Testis (tissue), 3 donors: ENCODE results near the gene PNPLA1. TPM values are rescaled to one million over a fixed set of nuclear protein-coding genes. Genes with fewer than 3 reads are reported as not detected.

Experiments
- DNase-seq: peaks from one replicate; pipeline ENCODE4 v3.0.0-alpha.2; 2019
- H3K27ac ChIP-seq, 2 donors: fragments of 200-600 bp; sonication (generic); one replicate each; pipeline ENCODE4 v1.5.1; 2019
- H3K27me3 ChIP-seq: fragments of 200-600 bp; sonication (generic); one replicate; pipeline ENCODE4 v1.5.1; 2019
- H3K36me3 ChIP-seq: fragments of 200-600 bp; sonication (generic); one replicate; pipeline ENCODE4 v1.5.1; 2017; ENCODE audit warnings: low read depth; ENCODE audit errors: missing control alignments
- H3K4me1 ChIP-seq: fragments of 200-600 bp; sonication (generic); one replicate; pipeline ENCODE4 v1.5.1; 2019
- H3K4me3 ChIP-seq, 2 donors: fragments of 200-600 bp; sonication (generic); one replicate each; pipeline ENCODE4 v1.5.1; 2017 to 2019
- H3K9me3 ChIP-seq: fragments of 200-600 bp; sonication (generic); one replicate; pipeline ENCODE4 v1.5.1; 2017
- CTCF ChIP-seq, 3 experiments: fragments of 450-650 bp in 2 of 3; fragments of 200-600 bp in 1 of 3; sonication (generic) in 1 of 3; IDR thresholded peaks; one replicate each; pipeline ENCODE4 v1.5.1; 2016 to 2019; ENCODE audit warnings: antibody characterized with exemption in 3 of 3, mild to moderate bottlenecking in 2 of 3, moderate library complexity in 1 of 3
- POLR2A ChIP-seq: fragments of 450-650 bp; IDR thresholded peaks from one replicate; pipeline ENCODE4 v1.6.1; 2017; ENCODE audit warnings: antibody characterized with exemption, mild to moderate bottlenecking, moderate library complexity
- WGBS, 2 donors: methylation state at CpG; one replicate each; pipeline ENCODE4 v1.1.5; 2018; 5-methylcytosine and 5-hydroxymethylcytosine counted together
- intact Hi-C: fragments of 100-400 bp; cut with DNase I; formaldehyde crosslinking; loops from one replicate; pipeline ENCODE4 v1.15.1; 2023; ENCODE audit warnings: low total_unique reads
- polyA plus RNA-seq: library from polyadenylated mRNA; stranded (reverse); fragments of 350-450 nt; fragmentation: Illumina TruSeq; extraction: RNeasy Lipid Tissue Mini Kit (QIAGEN cat#74804); gene quantifications from one replicate; pipeline ENCODE4 v1.2.3, GENCODE V29; 2014; ENCODE audit warnings: low read depth, low replicate concordance; ENCODE audit not compliant: insufficient read depth
- total RNA-seq, 2 donors: library from RNA; depleted of rRNA; stranded (reverse); fragments of >200 nt; gene quantifications; one replicate each; pipeline ENCODE4 v1.2.3, GENCODE V29; 2016

The PNPLA1 gene
- total and polyA plus RNA-seq, 3 donors from 2014 or later = 2.1 to 3.5 (median 2.4) TPM

DNA sequence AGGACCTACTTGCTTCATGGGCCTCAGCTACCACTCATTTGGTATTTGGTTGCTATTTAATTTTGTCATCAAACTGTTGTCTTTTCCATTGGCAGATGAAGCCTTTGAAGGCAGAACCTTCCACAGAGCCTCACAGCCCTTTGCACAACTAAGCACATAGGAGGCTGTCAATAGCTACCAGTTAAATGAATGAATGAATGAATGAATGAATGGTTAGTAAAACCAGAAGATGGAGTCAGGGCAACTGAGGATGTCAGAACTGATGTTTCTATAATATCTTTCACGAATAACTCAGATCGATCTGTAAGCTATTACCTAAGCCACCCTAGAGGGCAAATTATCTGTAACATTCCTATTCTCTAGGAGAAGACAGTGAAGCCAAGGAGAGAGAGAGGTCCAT is 47.8 kb downstream of the PNPLA1 start:
- H3K27me3 ChIP-seq = no peaks in the 10 kb centered on the region
- peaks cover 17% of the 10 kb centered on the region for H3K4me1 ChIP-seq
- H3K9me3 ChIP-seq = no peaks in the 10 kb centered on the region
- DNase-seq = no peak
- no peaks in the 10 kb centered on the region for H3K36me3 ChIP-seq
- no peak overlapping the region for H3K27ac ChIP-seq
- intact Hi-C loops = no loop called here
- no peak overlapping the region for H3K4me3 ChIP-seq
- 95 to 97% methylated on average over 2 of the region's 2 CpGs for WGBS, 2 donors
- TF ChIP-seq POLR2A (no peak), CTCF (IDR thresholded peaks at IDR 0.05) (no peak)

DNA sequence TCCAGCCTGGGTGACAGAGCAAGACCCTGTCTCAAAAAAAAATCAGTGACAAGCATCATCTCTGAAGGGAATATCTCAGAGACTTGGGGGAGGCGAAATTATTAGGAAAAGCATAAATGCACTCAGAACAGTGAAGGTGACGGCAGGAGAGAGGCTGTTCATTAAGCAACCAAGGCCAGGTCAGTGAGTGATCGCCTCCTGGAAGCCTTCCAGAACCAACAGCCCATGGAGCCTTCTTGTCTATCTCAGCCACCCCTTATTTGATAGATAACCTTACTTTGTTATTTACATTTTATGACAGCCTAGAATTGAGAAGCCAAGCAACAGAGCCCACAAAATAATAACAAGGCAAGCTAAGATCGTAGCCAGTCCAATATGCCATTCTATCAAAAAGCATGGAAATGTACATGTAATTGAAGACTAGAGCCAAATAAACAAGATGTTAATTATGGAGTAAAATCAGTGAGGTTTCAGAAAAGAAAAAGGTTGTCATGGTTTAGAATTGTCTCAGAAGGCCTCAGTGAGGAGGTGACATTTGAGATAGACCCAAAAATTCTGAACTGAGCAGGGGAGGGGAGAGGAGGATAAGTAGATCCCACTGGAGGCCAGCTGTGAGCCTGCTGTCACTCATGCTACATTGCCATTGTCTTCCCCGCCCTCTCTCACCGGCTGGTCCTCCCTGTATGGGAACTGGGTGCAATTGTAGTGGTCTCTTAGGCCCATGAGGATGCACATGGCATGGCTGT is 49.0 kb downstream of the PNPLA1 start:
- intact Hi-C loops = no loop called here
- H3K4me3 ChIP-seq = no peak overlapping the region
- H3K27me3 ChIP-seq = no peaks in the 10 kb centered on the region
- no peaks in the 10 kb centered on the region for H3K9me3 ChIP-seq
- H3K27ac ChIP-seq = no peak overlapping the region
- no peak for DNase-seq
- TF ChIP-seq CTCF (IDR thresholded peaks at IDR 0.05) (no peak), POLR2A (no peak)
- WGBS, 2 donors = 84 to 92% methylated on average over 5 to 6 of the region's 6 CpGs
- H3K36me3 ChIP-seq = no peaks in the 10 kb centered on the region
- peaks cover 5% of the 10 kb centered on the region for H3K4me1 ChIP-seq

GRCh38 chr6:36319436-36319762 is 49.5 kb downstream of the PNPLA1 start:
- WGBS, 2 donors = 87 to 92% methylated on average over 5 to 9 of the region's 9 CpGs
- TF ChIP-seq POLR2A = no peak
- no peak for TF ChIP-seq CTCF (IDR thresholded peaks at IDR 0.05)

DNA sequence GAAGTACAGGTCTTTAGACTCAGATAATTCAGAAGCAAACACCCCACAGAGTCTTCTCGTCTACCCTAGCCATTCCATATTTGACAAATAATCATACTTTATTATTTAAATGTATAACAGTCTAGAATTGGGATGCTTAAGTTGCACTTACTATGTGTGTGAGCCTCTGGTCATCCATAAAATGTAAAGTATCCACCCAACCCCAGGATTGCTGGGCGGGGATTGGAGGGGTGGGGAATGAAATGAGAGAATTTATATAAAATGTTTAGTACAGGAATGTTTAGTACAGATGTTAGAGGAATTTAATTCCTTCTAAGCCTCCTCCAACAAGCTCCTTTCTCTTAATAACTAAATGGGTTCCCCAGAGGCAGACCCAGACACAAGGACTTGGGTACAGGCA is 50.0 kb downstream of the PNPLA1 start:
- DNase-seq = no peak
- intact Hi-C loops = no loop called here
- Histone ChIP-seq H3K9me3 (no peaks in the 10 kb centered on the region), H3K27me3 (no peaks in the 10 kb centered on the region), H3K4me1 (peaks cover under 1% of the 10 kb centered on the region), H3K4me3 (no peak overlapping the region), H3K36me3 (no peaks in the 10 kb centered on the region), H3K27ac (no peak overlapping the region)
- TF ChIP-seq CTCF (IDR thresholded peaks at IDR 0.05) (no peak), POLR2A (no peak)
- WGBS, 2 donors = 94 to 96% methylated on average over 2 of the region's 2 CpGs

More at GRCh38 chr6:36319436-36319762, 49.5 kb downstream of the PNPLA1 start:
- no peaks in the 10 kb centered on the region for H3K27me3 ChIP-seq
- no peak overlapping the region for H3K4me3 ChIP-seq
- H3K36me3 ChIP-seq = no peaks in the 10 kb centered on the region
- H3K9me3 ChIP-seq = no peaks in the 10 kb centered on the region
- DNase-seq = no peak
- no peaks in the 10 kb centered on the region for H3K4me1 ChIP-seq
- intact Hi-C loops = no loop called here
- no peak overlapping the region for H3K27ac ChIP-seq

- Histone ChIP-seq H3K36me3 (no peaks in the 10 kb centered on the region), H3K9me3 (no peaks in the 10 kb centered on the region), H3K4me3 (no peak overlapping the region), H3K4me1 (peaks cover 4% of the 10 kb centered on the region), H3K27me3 (no peaks in the 10 kb centered on the region), H3K27ac (no peak overlapping the region)
- 92 to 97% methylated on average over 7 to 11 of the region's 11 CpGs for WGBS, 2 donors
- no peak for TF ChIP-seq CTCF (IDR thresholded peaks at IDR 0.05)
- TF ChIP-seq POLR2A = no peak
- intact Hi-C loops = no loop called here
- DNase-seq = no peak
Measured at GRCh38 chr6:36320475-36320874, 50.6 kb downstream of the PNPLA1 start.
